Activated CD8-positive, alpha-beta T cell treated with anti-CD3 and anti-CD28 coated beads for 36 hours (primary cell): ENCODE data around the gene CYLD. TPM values are rescaled to one million over a fixed set of nuclear protein-coding genes. Genes with fewer than 3 reads are reported as not detected.

Experiments
- ATAC-seq: fragments of 200-7000 bp; cut with Tn5 transposase; one replicate; pipeline ENCODE4 v1.10.0; 2021; ENCODE audit warnings: mild to moderate bottlenecking, moderate library complexity
- CTCF ChIA-PET: fragments of 350-600 bp; sonication (Branson Sonifier 250); formaldehyde crosslinking; loops from one replicate; lab custom pipeline; 2021; ENCODE audit warnings: antibody characterized with exemption; lab: Charles Lee
- POLR2A ChIA-PET: fragments of 350-600 bp; sonication (Branson Sonifier 250); formaldehyde crosslinking; loops from one replicate; lab custom pipeline; 2021; ENCODE audit warnings: antibody characterized with exemption; lab: Charles Lee
- DNase-seq: peaks from one replicate; pipeline ENCODE4 v3.0.0-alpha.2; 2020
- H3K27ac Mint-ChIP-seq: one replicate; pipeline ENCODE4 v1.8.0; 2021; ENCODE audit warnings: mild to moderate bottlenecking, mixed read lengths
- H3K27me3 Mint-ChIP-seq: one replicate; pipeline ENCODE4 v1.8.0; 2021; ENCODE audit warnings: mixed read lengths
- H3K36me3 Mint-ChIP-seq: one replicate; pipeline ENCODE4 v1.8.0; 2021; ENCODE audit warnings: low read depth, mixed read lengths
- H3K4me1 Mint-ChIP-seq: one replicate; pipeline ENCODE4 v1.8.0; 2021; ENCODE audit warnings: low read depth, mixed read lengths
- H3K4me3 Mint-ChIP-seq: one replicate; pipeline ENCODE4 v1.8.0; 2021; ENCODE audit warnings: mild to moderate bottlenecking, moderate library complexity, mixed read lengths
- H3K9me3 Mint-ChIP-seq: one replicate; pipeline ENCODE4 v1.8.0; 2021; ENCODE audit warnings: mixed read lengths
- CTCF ChIP-seq: fragments of 200-600 bp; IDR thresholded peaks from one replicate; pipeline ENCODE4 v1.8.0; 2022; ENCODE audit warnings: antibody characterized with exemption, mild to moderate bottlenecking
- intact Hi-C: fragments of 100-400 bp; cut with micrococcal nuclease; formaldehyde crosslinking; loops from one replicate; pipeline ENCODE4 v1.10.0; 2022
- total RNA-seq, 2 experiments: library from RNA; stranded (reverse); gene quantifications; one replicate each; pipeline ENCODE4 v1.2.3, GENCODE V29; 2021

The CYLD gene
- total RNA-seq, 2 experiments from 2014 or later: 86.4 to 94.4 TPM

GRCh38 chr16:50822671-50823070 lies 80.8 kb downstream of the CYLD start:
- CTCF ChIA-PET: interaction anchor here (1.3 to 3.7 kb wide), 3 partner anchors 9 to 17 kb away, joined by 4 to 15 read pairs (median 9); no protein-coding TSS in a partner anchor

GRCh38 chr16:50826797-50827316 lies 85.0 kb downstream of the CYLD start:
- Mint-ChIP-seq H3K4me1 (no peaks in the 10 kb centered on the region), H3K9me3 (no peaks in the 10 kb centered on the region), H3K27me3 (peaks cover 12% of the 10 kb centered on the region), H3K4me3 (no peak overlapping the region), H3K36me3 (no peaks in the 10 kb centered on the region), H3K27ac (no peak overlapping the region)
- no peak for ATAC-seq
- POLR2A ChIA-PET: no interaction called here
- CTCF ChIA-PET: no interaction called here
- DNase-seq: no peak
- intact Hi-C loops: no loop called here
- no peak for TF ChIP-seq CTCF

More at GRCh38 chr16:50822671-50823070, 80.8 kb downstream of the CYLD start:
- Mint-ChIP-seq H3K36me3 (no peaks in the 10 kb centered on the region), H3K9me3 (no peaks in the 10 kb centered on the region), H3K4me1 (no peaks in the 10 kb centered on the region), H3K27me3 (peaks cover 4% of the 10 kb centered on the region), H3K4me3 (no peak overlapping the region), H3K27ac (no peak overlapping the region)
- ATAC-seq (no peak), DNase-seq (no peak)
- POLR2A ChIA-PET: no interaction called here
- TF ChIP-seq CTCF: no peak
- intact Hi-C loops: no loop called here

GRCh38 chr16:50828164-50828702 lies 86.3 kb downstream of the CYLD start:
- Mint-ChIP-seq H3K9me3 (no peaks in the 10 kb centered on the region), H3K36me3 (no peaks in the 10 kb centered on the region), H3K27ac (no peak overlapping the region), H3K4me3 (no peak overlapping the region), H3K4me1 (no peaks in the 10 kb centered on the region), H3K27me3 (peaks cover 12% of the 10 kb centered on the region)
- ChIA-PET POLR2A (no interaction called here), CTCF (interaction anchor here (1.3 kb wide), 1 partner anchor 22 kb away, joined by 4 read pairs; no protein-coding TSS in a partner anchor)
- no peak for DNase-seq
- no peak for ATAC-seq
- TF ChIP-seq CTCF: no peak
- intact Hi-C loops: no loop called here

- intact Hi-C loops: no loop called here
- Mint-ChIP-seq H3K27me3 (peaks cover 11% of the 10 kb centered on the region), H3K9me3 (no peaks in the 10 kb centered on the region), H3K4me3 (no peak overlapping the region), H3K27ac (no peak overlapping the region), H3K36me3 (no peaks in the 10 kb centered on the region), H3K4me1 (no peaks in the 10 kb centered on the region)
- ChIA-PET CTCF (no interaction called here), POLR2A (no interaction called here)
- DNase-seq (no peak), ATAC-seq (no peak)
- TF ChIP-seq CTCF: no peak
Observed at GRCh38 chr16:50830698-50831097, 88.8 kb downstream of the CYLD start.

GRCh38 chr16:50831751-50832150 lies 89.9 kb downstream of the CYLD start:
- no peaks in the 10 kb centered on the region for H3K9me3 Mint-ChIP-seq
- no peak overlapping the region for H3K4me3 Mint-ChIP-seq
- no peaks in the 10 kb centered on the region for H3K36me3 Mint-ChIP-seq
- no peaks in the 10 kb centered on the region for H3K4me1 Mint-ChIP-seq
- ATAC-seq (no peak), DNase-seq (no peak)
- no peak for TF ChIP-seq CTCF
- CTCF ChIA-PET: interaction anchor here (0.9 to 1.6 kb wide), 2 partner anchors 9 to 26 kb away, joined by 3 to 4 read pairs; no protein-coding TSS in a partner anchor
- no peak overlapping the region for H3K27ac Mint-ChIP-seq
- intact Hi-C loops: no loop called here
- POLR2A ChIA-PET: no interaction called here
- peaks cover 11% of the 10 kb centered on the region for H3K27me3 Mint-ChIP-seq
